Vagina (tissue), 2 donors: ENCODE measurements around the gene STH.

Source experiments
- POLR2AphosphoS5 ChIP-seq, 2 donors: sonication (generic); formaldehyde crosslinking; IDR thresholded peaks; one replicate each; pipeline ENCODE4 v1.9.0; 2017; ENCODE audit warnings: antibody characterized with exemption in 2 of 2, mild to moderate bottlenecking in 2 of 2, low read depth in 1 of 2; ENCODE audit not compliant: insufficient read depth in 1 of 2
- TF ChIP-seq, protein P1 (sequence below), 3 experiments: fragments of 450-650 bp in 2 of 3; fragments of 200-600 bp in 1 of 3; sonication (generic) in 1 of 3; IDR thresholded peaks; one replicate each; pipeline ENCODE4 v1.5.1; 2017 to 2019; ENCODE audit warnings: antibody characterized with exemption in 3 of 3, mild to moderate bottlenecking in 2 of 3, moderate library complexity in 2 of 3

DNA sequence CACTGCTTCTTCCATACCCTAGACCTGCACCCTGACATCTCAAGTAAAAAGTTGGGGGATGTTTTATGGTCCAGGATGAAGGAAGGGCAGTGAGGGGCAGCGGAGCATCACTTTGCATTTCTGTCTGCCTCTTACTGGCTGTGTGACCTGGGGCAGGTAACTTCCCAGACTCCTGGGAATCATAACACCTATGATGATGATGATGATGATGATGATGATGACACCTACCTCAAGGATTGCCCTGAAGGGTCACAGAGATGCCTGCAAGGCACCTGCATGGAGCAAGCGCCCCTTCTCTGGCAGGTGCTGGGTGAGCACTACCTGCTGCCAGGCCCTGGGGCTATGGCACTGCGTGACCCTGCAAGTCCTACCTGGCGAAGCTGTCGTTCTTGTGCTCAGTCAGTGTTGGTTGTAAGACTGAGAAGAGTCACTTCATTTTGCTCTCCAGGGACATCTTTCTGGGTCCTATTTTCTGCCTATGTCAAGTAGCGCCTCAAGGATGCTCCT lies 46.2 kb upstream of the STH start:
- TF ChIP-seq POLR2AphosphoS5 (IDR thresholded peaks at IDR 0.05; ENCODE audit: insufficient read depth in 1 of 2, low read depth in 1 of 2) = no peak
- TF ChIP-seq, protein P1, sequence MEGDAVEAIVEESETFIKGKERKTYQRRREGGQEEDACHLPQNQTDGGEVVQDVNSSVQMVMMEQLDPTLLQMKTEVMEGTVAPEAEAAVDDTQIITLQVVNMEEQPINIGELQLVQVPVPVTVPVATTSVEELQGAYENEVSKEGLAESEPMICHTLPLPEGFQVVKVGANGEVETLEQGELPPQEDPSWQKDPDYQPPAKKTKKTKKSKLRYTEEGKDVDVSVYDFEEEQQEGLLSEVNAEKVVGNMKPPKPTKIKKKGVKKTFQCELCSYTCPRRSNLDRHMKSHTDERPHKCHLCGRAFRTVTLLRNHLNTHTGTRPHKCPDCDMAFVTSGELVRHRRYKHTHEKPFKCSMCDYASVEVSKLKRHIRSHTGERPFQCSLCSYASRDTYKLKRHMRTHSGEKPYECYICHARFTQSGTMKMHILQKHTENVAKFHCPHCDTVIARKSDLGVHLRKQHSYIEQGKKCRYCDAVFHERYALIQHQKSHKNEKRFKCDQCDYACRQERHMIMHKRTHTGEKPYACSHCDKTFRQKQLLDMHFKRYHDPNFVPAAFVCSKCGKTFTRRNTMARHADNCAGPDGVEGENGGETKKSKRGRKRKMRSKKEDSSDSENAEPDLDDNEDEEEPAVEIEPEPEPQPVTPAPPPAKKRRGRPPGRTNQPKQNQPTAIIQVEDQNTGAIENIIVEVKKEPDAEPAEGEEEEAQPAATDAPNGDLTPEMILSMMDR (IDR thresholded peaks at IDR 0.05) = no peak
